ENCODE results near the gene EXOC3L2. TPM values are rescaled to one million over a fixed set of nuclear protein-coding genes. Genes with fewer than 3 reads are reported as not detected.

EXOC3L2 gene
- total and polyA plus RNA-seq, 2 of the 8 experiments (the other 6 are each of a cell fraction or from before 2014, with no cell fraction given): 1.4 to 1.6 TPM

- H3K9ac ChIP-seq (replicated peaks in 1 of 4; ENCODE audit: extremely low read depth in 1 of 4, low read depth in 3 of 4, low read length in 3 of 4): no peak overlapping the region
- H3K23ac ChIP-seq (ENCODE audit: insufficient read length): no peak overlapping the region
- TF ChIP-seq SAP30 (IDR thresholded peaks at IDR 0.05; ENCODE audit: insufficient read depth, insufficient replicate concordance, low read length): no peak
- TF ChIP-seq SRF (IDR thresholded peaks at IDR 0.05; ENCODE audit: low read depth, low read length): no peak
- TF ChIP-seq ASH2L (IDR thresholded peaks at IDR 0.05; ENCODE audit: low read length): no peak
- TF ChIP-seq BCL11A (IDR thresholded peaks at IDR 0.05; ENCODE audit: low read depth in 2 of 2, low read length in 2 of 2): no peak
- TF ChIP-seq BRCA1 (IDR thresholded peaks at IDR 0.05; ENCODE audit: low read depth, low read length): no peak
- no peak for TF ChIP-seq JUND (IDR thresholded peaks at IDR 0.05; ENCODE audit: low read length)
- TF ChIP-seq EZH2 (IDR thresholded peaks at IDR 0.05; ENCODE audit: low read depth, low read length, severe bottlenecking): no peak
- no peak for TF ChIP-seq SIN3A (conservative IDR thresholded peaks at IDR 0.05 in 1 of 2, IDR thresholded peaks at IDR 0.05 in 1 of 2; ENCODE audit: low read depth in 1 of 2, low read length in 2 of 2)
- no peak for TF ChIP-seq MAX (IDR thresholded peaks at IDR 0.05)
- TF ChIP-seq HDAC2 (IDR thresholded peaks at IDR 0.05; ENCODE audit: borderline replicate concordance in 1 of 2, low read depth in 2 of 2, low read length in 2 of 2): no peak
- TF ChIP-seq MAFK (IDR thresholded peaks at IDR 0.05; ENCODE audit: low read depth, low read length): no peak
- TF ChIP-seq BACH1 (IDR thresholded peaks at IDR 0.05; ENCODE audit: low read length): no peak
- no peak for TF ChIP-seq TCF12 (IDR thresholded peaks at IDR 0.05; ENCODE audit: low read depth, low read length)
Observed at GRCh38 chr19:45279587-45280192, 34.5 kb upstream of the EXOC3L2 start.

More at GRCh38 chr19:45279587-45280192, 34.5 kb upstream of the EXOC3L2 start:
- 91% methylated on average over 3 of the region's 3 CpGs; no CpG with 5 or more reads in 1 of the 2 experiments for WGBS, 2 experiments (ENCODE audit: extremely low coverage in 1 of 2, insufficient coverage in 1 of 2, insufficient read length in 1 of 2, insufficient replicate concordance in 2 of 2, low coverage in 1 of 2, low lambda C conversion rate in 2 of 2, missing lambda C conversion rate in 1 of 2)
- Histone ChIP-seq H3K9me3 (ENCODE audit: insufficient read depth in 2 of 2, low read depth in 1 of 2, low read length in 1 of 2) (no peaks in the 10 kb centered on the region), H2BK15ac (ENCODE audit: low read length) (no peak overlapping the region), H2AFZ (ENCODE audit: low read length) (no peak overlapping the region), H3K18ac (ENCODE audit: extremely low read depth, low read length) (no peak overlapping the region), H3K4me2 (ENCODE audit: insufficient read depth in 1 of 2, low read depth in 2 of 2, low read length in 2 of 2) (no peak overlapping the region), H2BK20ac (ENCODE audit: low read length) (no peak overlapping the region), H2AK5ac (ENCODE audit: low read depth, low read length) (no peak overlapping the region), H2BK12ac (ENCODE audit: low read depth, low read length) (no peak overlapping the region), H2BK120ac (replicated peaks; ENCODE audit: low read depth, low read length) (no peak overlapping the region), H3K4me3 (ENCODE audit: extremely low read depth in 1 of 4, insufficient read depth in 2 of 4, low read depth in 3 of 4, low read length in 4 of 4) (no peak overlapping the region), H3K36me3 (ENCODE audit: control insufficient read depth in 2 of 4, insufficient read depth in 4 of 4, low read length in 3 of 4) (peaks cover 2 to 19% (median 8%) of the 10 kb centered on the region in 4 experiments; a peak in 6 of 8 replicates), H3K4ac (replicated peaks; ENCODE audit: insufficient read length, low read depth, low read length) (no peak overlapping the region), H4K20me1 (replicated peaks in 1 of 2; ENCODE audit: control insufficient read depth in 1 of 2, insufficient read depth in 2 of 2, low read length in 2 of 2) (peaks cover 0 to 2% of the 10 kb centered on the region in 2 experiments), H4K8ac (ENCODE audit: extremely low read depth, insufficient read depth, low read length) (peak overlapping the region; percentile 35; the same call in 1 of the 2 replicates), H2BK5ac (ENCODE audit: low read depth, low read length) (no peak overlapping the region), H3K27ac (ENCODE audit: low read depth, low read length) (no peak overlapping the region), H3K4me1 (replicated peaks in 1 of 4; ENCODE audit: control insufficient read depth in 3 of 4, insufficient read depth in 4 of 4, low read length in 3 of 4) (no peaks in the 10 kb centered on the region), H3K27me3 (replicated peaks in 1 of 4; ENCODE audit: control insufficient read depth in 3 of 4, extremely low read depth in 1 of 4, insufficient read depth in 3 of 4, low read length in 3 of 4) (no peaks in the 10 kb centered on the region), H3K79me1 (ENCODE audit: low read depth, low read length) (no peaks in the 10 kb centered on the region), H4K5ac (ENCODE audit: insufficient read length, low read depth, low read length) (no peak overlapping the region), H3K23me2 (ENCODE audit: low read depth, low read length) (no peaks in the 10 kb centered on the region), H3K79me2 (ENCODE audit: control insufficient read depth in 1 of 2, insufficient read depth in 2 of 2, low read length in 2 of 2) (no peaks in the 10 kb centered on the region), H3K14ac (ENCODE audit: insufficient read length) (no peak overlapping the region), H4K91ac (replicated peaks; ENCODE audit: insufficient read length, low read length) (no peak overlapping the region), H3K56ac (replicated peaks; ENCODE audit: insufficient read length, low read depth, low read length) (no peak overlapping the region)
- FAIRE-seq (no peak), DNase-seq (ENCODE audit: low read depth in 1 of 2, low spot score in 2 of 2) (no peak)
- ChIA-PET CTCF (ENCODE audit: partially characterized antibody) (interaction anchor here (1.0 to 1.3 kb wide), 2 partner anchors 79 to 93 kb away, joined by 3 read pairs; no protein-coding TSS in a partner anchor), POLR2A (ENCODE audit: partially characterized antibody) (interaction anchor here (1.7 kb wide), 1 partner anchor 12 kb away, joined by 5 read pairs; no protein-coding TSS in a partner anchor)

Measured in H1 (cell line).